Gastroesophageal sphincter (tissue), 3 donors: Measurements from ENCODE around the gene FZD2.

Source experiments
- CTCF ChIP-seq, 4 experiments: fragments of 200-600 bp in 2 of 4; fragments of 450-650 bp in 2 of 4; sonication (generic) in 1 of 4; IDR thresholded peaks; one replicate each; pipeline ENCODE4 v1.5.1; 2017 to 2019; ENCODE audit warnings: antibody characterized with exemption in 4 of 4, mild to moderate bottlenecking in 2 of 4, moderate library complexity in 2 of 4
- EP300 ChIP-seq: sonication (generic); formaldehyde crosslinking; IDR thresholded peaks from one replicate; pipeline ENCODE4 v1.6.1; 2017; ENCODE audit warnings: antibody characterized with exemption, mild to moderate bottlenecking
- POLR2A ChIP-seq, 2 donors: fragments of 450-650 bp; IDR thresholded peaks; one replicate each; pipeline ENCODE4 v1.6.1; 2017; ENCODE audit warnings: antibody characterized with exemption in 2 of 2, mild to moderate bottlenecking in 2 of 2, moderate library complexity in 1 of 2

GRCh38 chr17:44599298-44600175, 42.3 kb downstream of the FZD2 start:
- no peak for TF ChIP-seq CTCF (IDR thresholded peaks at IDR 0.05)
- no peak for TF ChIP-seq EP300
- TF ChIP-seq POLR2A (IDR thresholded peaks at IDR 0.05), result no peak
